Measurements from ENCODE around the gene FARSB. TPM values are rescaled to one million over a fixed set of nuclear protein-coding genes. Genes with fewer than 3 reads are reported as not detected.

FARSB gene
- total RNA-seq, 4 donors from 2014 or later = 9.7 to 26.8 (median 20.9) TPM

- DNase-seq = no peak
- Histone ChIP-seq H3K27me3 (peaks cover 0 to 27% (median 0%) of the 10 kb centered on the region in 4 donors), H3K4me1 (peaks cover 7 to 20% (median 13%) of the 10 kb centered on the region in 3 donors), H3K9me3 (no peaks in the 10 kb centered on the region), H3K4me3 (no peak overlapping the region), H3K27ac (no peak overlapping the region), H3K36me3 (no peaks in the 10 kb centered on the region)
- WGBS, 2 donors = 92 to 99% methylated on average over 3 of the region's 3 CpGs
- no peak for TF ChIP-seq POLR2A (IDR thresholded peaks at IDR 0.05)
- TF ChIP-seq, protein P1, sequence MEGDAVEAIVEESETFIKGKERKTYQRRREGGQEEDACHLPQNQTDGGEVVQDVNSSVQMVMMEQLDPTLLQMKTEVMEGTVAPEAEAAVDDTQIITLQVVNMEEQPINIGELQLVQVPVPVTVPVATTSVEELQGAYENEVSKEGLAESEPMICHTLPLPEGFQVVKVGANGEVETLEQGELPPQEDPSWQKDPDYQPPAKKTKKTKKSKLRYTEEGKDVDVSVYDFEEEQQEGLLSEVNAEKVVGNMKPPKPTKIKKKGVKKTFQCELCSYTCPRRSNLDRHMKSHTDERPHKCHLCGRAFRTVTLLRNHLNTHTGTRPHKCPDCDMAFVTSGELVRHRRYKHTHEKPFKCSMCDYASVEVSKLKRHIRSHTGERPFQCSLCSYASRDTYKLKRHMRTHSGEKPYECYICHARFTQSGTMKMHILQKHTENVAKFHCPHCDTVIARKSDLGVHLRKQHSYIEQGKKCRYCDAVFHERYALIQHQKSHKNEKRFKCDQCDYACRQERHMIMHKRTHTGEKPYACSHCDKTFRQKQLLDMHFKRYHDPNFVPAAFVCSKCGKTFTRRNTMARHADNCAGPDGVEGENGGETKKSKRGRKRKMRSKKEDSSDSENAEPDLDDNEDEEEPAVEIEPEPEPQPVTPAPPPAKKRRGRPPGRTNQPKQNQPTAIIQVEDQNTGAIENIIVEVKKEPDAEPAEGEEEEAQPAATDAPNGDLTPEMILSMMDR (IDR thresholded peaks at IDR 0.05) = no peak
- intact Hi-C loops (cut with DNase I) = no loop called here
Measured at GRCh38 chr2:222668494-222669154, 12.7 kb upstream of the FARSB start.

GRCh38 chr2:222663479-222663878 is 7.6 kb upstream of the FARSB start:
- no peak for DNase-seq
- Histone ChIP-seq H3K27ac (no peak overlapping the region), H3K36me3 (no peaks in the 10 kb centered on the region), H3K4me3 (no peak overlapping the region), H3K27me3 (no peaks in the 10 kb centered on the region), H3K4me1 (no peaks in the 10 kb centered on the region), H3K9me3 (no peaks in the 10 kb centered on the region)
- intact Hi-C loops (cut with DNase I) = no loop called here
- TF ChIP-seq, protein P1 (IDR thresholded peaks at IDR 0.05) = no peak
- TF ChIP-seq POLR2A (IDR thresholded peaks at IDR 0.05) = no peak
- WGBS, 2 donors = 84% methylated on average over 3 of the region's 3 CpGs

GRCh38 chr2:222656526-222657446 is 894 bp upstream of the FARSB start:
- H3K27ac ChIP-seq = peak overlapping the region; percentile 79 to 93 (median 88)
- H3K4me3 ChIP-seq = peak overlapping the region; percentile 48 to 88 (median 72)
- H3K36me3 ChIP-seq = no peaks in the 10 kb centered on the region
- no peaks in the 10 kb centered on the region for H3K27me3 ChIP-seq
- H3K4me1 ChIP-seq = peaks cover 7 to 44% (median 19%) of the 10 kb centered on the region in 3 donors
- WGBS, 2 donors = 17 to 24% methylated on average over 13 of the region's 13 CpGs
- intact Hi-C loops (cut with DNase I) = no loop called here
- TF ChIP-seq POLR2A (IDR thresholded peaks at IDR 0.05) = no peak
- TF ChIP-seq, protein P1 (IDR thresholded peaks at IDR 0.05) = no peak
- DNase-seq = no peak
- no peaks in the 10 kb centered on the region for H3K9me3 ChIP-seq

GRCh38 chr2:222653280-222653679 is 2.6 kb downstream of the FARSB start:
- intact Hi-C loops (cut with DNase I) = no loop called here
- Histone ChIP-seq H3K36me3 (peaks cover 0 to 10% (median 0%) of the 10 kb centered on the region in 3 donors), H3K4me3 (no peak overlapping the region), H3K27me3 (no peaks in the 10 kb centered on the region), H3K4me1 (peaks cover 7 to 48% (median 19%) of the 10 kb centered on the region in 3 donors), H3K9me3 (no peaks in the 10 kb centered on the region), H3K27ac (peak overlapping the region in 3 of 4 donors; percentile 27 to 77 (median 68))
- no peak for TF ChIP-seq POLR2A (IDR thresholded peaks at IDR 0.05)
- no peak for DNase-seq

- TF ChIP-seq, protein P1 (IDR thresholded peaks at IDR 0.05) = no peak
- no peak for TF ChIP-seq POLR2A (IDR thresholded peaks at IDR 0.05)
- no peak overlapping the region for H3K4me3 ChIP-seq
- no peak for DNase-seq
- intact Hi-C loops (cut with DNase I) = no loop called here
- H3K27me3 ChIP-seq = no peaks in the 10 kb centered on the region
- H3K4me1 ChIP-seq = peaks cover 7 to 48% (median 19%) of the 10 kb centered on the region in 3 donors
- H3K9me3 ChIP-seq = no peaks in the 10 kb centered on the region
- H3K36me3 ChIP-seq = peaks cover 0 to 16% (median 2%) of the 10 kb centered on the region in 3 donors
- peak overlapping the region; percentile 16 to 77 (median 68) for H3K27ac ChIP-seq
- 32 to 38% methylated on average over 8 of the region's 8 CpGs for WGBS, 2 donors
Measured at GRCh38 chr2:222652491-222653255, 3.2 kb downstream of the FARSB start.
